Loucy (cell line): ENCODE results near the gene IL20RA.

ENCODE experiments used
- H2AFZ ChIP-seq: fragments of 200-600 bp; sonication (generic); 2 replicates; pipeline ENCODE4 v1.6.0; 2016; ENCODE audit warnings: antibody characterized with exemption, mild to moderate bottlenecking, low read length, moderate library complexity
- H3F3A ChIP-seq: fragments of 200-600 bp; 2 replicates; pipeline ENCODE4 v1.6.0; 2016; ENCODE audit warnings: antibody characterized with exemption, low read depth, mild to moderate bottlenecking
- H3K27me3 ChIP-seq: fragments of 200-600 bp; sonication (generic); 2 replicates; pipeline ENCODE4 v1.6.1; 2014; ENCODE audit warnings: low read length, mild to moderate bottlenecking; ENCODE audit not compliant: insufficient read depth, poor library complexity, severe bottlenecking
- H3K36me3 ChIP-seq: fragments of 200-600 bp; sonication (generic); 2 replicates; pipeline ENCODE4 v1.6.1; 2016; ENCODE audit warnings: low read length; ENCODE audit not compliant: insufficient read depth
- H3K4me1 ChIP-seq: fragments of 200-600 bp; sonication (generic); 2 replicates; pipeline ENCODE4 v1.5.1; 2014; ENCODE audit warnings: low read length, mild to moderate bottlenecking; ENCODE audit not compliant: insufficient read depth, poor library complexity, severe bottlenecking
- H3K4me2 ChIP-seq: fragments of 200-600 bp; sonication (generic); 2 replicates; pipeline ENCODE4 v1.6.0; 2014; ENCODE audit warnings: antibody characterized with exemption, low read length, low read depth, mild to moderate bottlenecking; ENCODE audit not compliant: poor library complexity, severe bottlenecking
- H3K4me3 ChIP-seq: fragments of 200-600 bp; sonication (generic); 2 replicates; pipeline ENCODE4 v1.5.1; 2014; ENCODE audit warnings: low read length, mild to moderate bottlenecking, mixed read lengths; ENCODE audit not compliant: poor library complexity, severe bottlenecking
- H3K79me2 ChIP-seq: fragments of 200-600 bp; sonication (generic); 2 replicates; pipeline ENCODE4 v1.6.1; 2014; ENCODE audit warnings: low read length; ENCODE audit not compliant: insufficient read depth
- H3K9ac ChIP-seq: fragments of 200-600 bp; sonication (generic); 2 replicates; pipeline ENCODE4 v1.6.0; 2014; ENCODE audit warnings: mild to moderate bottlenecking, low read depth, low read length, moderate library complexity; ENCODE audit not compliant: poor library complexity, severe bottlenecking
- H3K9me2 ChIP-seq: fragments of 200-600 bp; sonication (generic); replicated peaks from 2 replicates; pipeline ENCODE4 v1.6.1; 2016; ENCODE audit warnings: low read depth, low read length, mixed read lengths
- H3K9me3 ChIP-seq: fragments of 200-600 bp; sonication (generic); 2 replicates; pipeline ENCODE4 v1.6.1; 2014; ENCODE audit warnings: mild to moderate bottlenecking, antibody characterized with exemption, low read length, low read depth; ENCODE audit not compliant: insufficient read depth
- H4K20me1 ChIP-seq: fragments of 200-600 bp; sonication (generic); 2 replicates; pipeline ENCODE4 v1.6.0; 2014; ENCODE audit warnings: antibody characterized with exemption, low read length, mild to moderate bottlenecking; ENCODE audit not compliant: insufficient read depth, poor library complexity, severe bottlenecking
- EZH2phosphoT487 ChIP-seq: fragments of 200-600 bp; IDR thresholded peaks from 2 replicates; pipeline ENCODE4 v1.6.1; 2018; ENCODE audit warnings: antibody characterized with exemption, mild to moderate bottlenecking, moderate library complexity, borderline replicate concordance
- TF ChIP-seq, protein P1 (sequence below): fragments of 200-600 bp; sonication (generic); conservative IDR thresholded peaks from 2 replicates; pipeline ENCODE4 v1.5.1; 2014; ENCODE audit warnings: mild to moderate bottlenecking, antibody characterized with exemption, low read length

Gene IL20RA

DNA sequence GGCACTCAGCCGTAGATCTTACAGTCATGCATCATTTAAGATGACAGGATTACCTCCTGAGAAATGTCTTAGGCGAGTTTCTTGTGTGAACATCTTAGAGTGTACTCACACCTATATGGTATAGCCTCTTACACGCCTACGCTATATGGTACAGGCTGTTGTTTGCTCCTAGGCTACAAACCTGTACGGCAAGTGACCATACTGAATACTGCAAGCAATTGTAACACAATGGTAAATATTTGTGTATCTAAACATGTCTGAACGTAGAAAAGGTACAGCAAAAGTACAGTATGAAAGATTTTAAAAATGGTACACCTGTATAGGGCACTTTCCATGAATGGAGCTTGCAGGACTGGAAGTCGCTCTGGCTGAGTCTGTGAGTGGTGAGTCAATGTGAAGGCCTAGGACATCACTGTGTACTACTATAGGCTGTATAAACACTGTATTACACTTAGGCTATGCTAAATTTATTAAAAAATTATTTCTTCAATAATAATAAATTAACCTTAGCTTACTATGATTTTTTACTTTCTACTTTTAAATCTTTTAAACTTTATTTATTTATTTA is 541 bp upstream of the IL20RA start:
- Histone ChIP-seq H3K9ac (no peak overlapping the region), H3K9me2 (no peaks in the 10 kb centered on the region), H3K4me2 (no peak overlapping the region), H4K20me1 (peaks cover 3% of the 10 kb centered on the region), H2AFZ (no peak overlapping the region), H3F3A (no peaks in the 10 kb centered on the region), H3K9me3 (no peaks in the 10 kb centered on the region), H3K36me3 (no peaks in the 10 kb centered on the region), H3K4me3 (no peak overlapping the region), H3K79me2 (no peaks in the 10 kb centered on the region), H3K27me3 (peaks cover 97% of the 10 kb centered on the region), H3K4me1 (no peaks in the 10 kb centered on the region)
- TF ChIP-seq, protein P1, sequence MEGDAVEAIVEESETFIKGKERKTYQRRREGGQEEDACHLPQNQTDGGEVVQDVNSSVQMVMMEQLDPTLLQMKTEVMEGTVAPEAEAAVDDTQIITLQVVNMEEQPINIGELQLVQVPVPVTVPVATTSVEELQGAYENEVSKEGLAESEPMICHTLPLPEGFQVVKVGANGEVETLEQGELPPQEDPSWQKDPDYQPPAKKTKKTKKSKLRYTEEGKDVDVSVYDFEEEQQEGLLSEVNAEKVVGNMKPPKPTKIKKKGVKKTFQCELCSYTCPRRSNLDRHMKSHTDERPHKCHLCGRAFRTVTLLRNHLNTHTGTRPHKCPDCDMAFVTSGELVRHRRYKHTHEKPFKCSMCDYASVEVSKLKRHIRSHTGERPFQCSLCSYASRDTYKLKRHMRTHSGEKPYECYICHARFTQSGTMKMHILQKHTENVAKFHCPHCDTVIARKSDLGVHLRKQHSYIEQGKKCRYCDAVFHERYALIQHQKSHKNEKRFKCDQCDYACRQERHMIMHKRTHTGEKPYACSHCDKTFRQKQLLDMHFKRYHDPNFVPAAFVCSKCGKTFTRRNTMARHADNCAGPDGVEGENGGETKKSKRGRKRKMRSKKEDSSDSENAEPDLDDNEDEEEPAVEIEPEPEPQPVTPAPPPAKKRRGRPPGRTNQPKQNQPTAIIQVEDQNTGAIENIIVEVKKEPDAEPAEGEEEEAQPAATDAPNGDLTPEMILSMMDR: no peak
- TF ChIP-seq EZH2phosphoT487: no peak

GRCh38 chr6:137043710-137044365 is 927 bp downstream of the IL20RA start:
- TF ChIP-seq, protein P1: no peak
- TF ChIP-seq EZH2phosphoT487: no peak
- no peaks in the 10 kb centered on the region for H3K9me2 ChIP-seq
- H3K9ac ChIP-seq: no peak overlapping the region
- H3K79me2 ChIP-seq: no peaks in the 10 kb centered on the region
- no peaks in the 10 kb centered on the region for H3K9me3 ChIP-seq
- no peak overlapping the region for H3K4me3 ChIP-seq
- H3K27me3 ChIP-seq: peaks cover 97% of the 10 kb centered on the region
- no peak overlapping the region for H3K4me2 ChIP-seq
- no peaks in the 10 kb centered on the region for H3K4me1 ChIP-seq
- H4K20me1 ChIP-seq: peaks cover 3% of the 10 kb centered on the region
- H2AFZ ChIP-seq: no peak overlapping the region
- no peaks in the 10 kb centered on the region for H3F3A ChIP-seq
- H3K36me3 ChIP-seq: no peaks in the 10 kb centered on the region

- TF ChIP-seq EZH2phosphoT487: no peak
- TF ChIP-seq, protein P1: peak; percentile 50
- Histone ChIP-seq H3K79me2 (no peaks in the 10 kb centered on the region), H3K4me2 (no peak overlapping the region), H3K27me3 (peaks cover 97% of the 10 kb centered on the region), H2AFZ (no peak overlapping the region), H4K20me1 (no peaks in the 10 kb centered on the region), H3K9me3 (no peaks in the 10 kb centered on the region), H3F3A (no peaks in the 10 kb centered on the region), H3K9me2 (no peaks in the 10 kb centered on the region), H3K36me3 (no peaks in the 10 kb centered on the region), H3K9ac (no peak overlapping the region), H3K4me3 (no peak overlapping the region), H3K4me1 (no peaks in the 10 kb centered on the region)
Measured at GRCh38 chr6:137040393-137040792, 4.4 kb downstream of the IL20RA start.
